ENCODE results near the gene SLC16A10.

The SLC16A10 gene

GRCh38 chr6:111265842-111266241, 178.5 kb downstream of the SLC16A10 start:
- DNase-seq: no peak

- no peak for DNase-seq
Observed at GRCh38 chr6:111266276-111266675, 179.0 kb downstream of the SLC16A10 start.

- DNase-seq: no peak
Observed at GRCh38 chr6:111267764-111268333, 180.5 kb downstream of the SLC16A10 start.

- no peak for DNase-seq
Observed at GRCh38 chr6:111269401-111269970, 182.2 kb downstream of the SLC16A10 start.

- no peak for DNase-seq
Observed at GRCh38 chr6:111270121-111270520, 182.8 kb downstream of the SLC16A10 start.

GRCh38 chr6:111274593-111275217, 187.4 kb downstream of the SLC16A10 start:
- no peak for DNase-seq

- no peak for DNase-seq
Observed at GRCh38 chr6:111276335-111276734, 189.0 kb downstream of the SLC16A10 start.

- DNase-seq: no peak
Observed at GRCh38 chr6:111276736-111277135, 189.4 kb downstream of the SLC16A10 start.

GRCh38 chr6:111277819-111278218, 190.5 kb downstream of the SLC16A10 start:
- no peak for DNase-seq

- no peak for DNase-seq
Observed at GRCh38 chr6:111278731-111279130, 191.4 kb downstream of the SLC16A10 start.

GRCh38 chr6:111280445-111280955, 193.2 kb downstream of the SLC16A10 start:
- DNase-seq: no peak

Data from DMS53 (cell line).